Adrenal gland (tissue), 5 donors: ENCODE results near the gene MBD3L2.
"Not testable (repeated sequence)": the region's sequence is repeated elsewhere in the genome, so short reads cannot be mapped to it uniquely, and the experiment has no call there.

Source experiments
- CTCF ChIP-seq, 6 experiments: fragments of 450-650 bp in 4 of 6; fragments of 200-600 bp in 2 of 6; sonication (generic) in 1 of 6; IDR thresholded peaks; 1 replicate in 5 of 6; 2 replicates in 1 of 6; pipeline versions ENCODE4 v1.5.1 to v1.8.0; 2016 to 2021; ENCODE audit warnings: antibody characterized with exemption in 6 of 6, mild to moderate bottlenecking in 2 of 6, moderate library complexity in 1 of 6
- POLR2A ChIP-seq, 2 donors: fragments of 450-650 bp; IDR thresholded peaks; one replicate each; pipeline ENCODE4 v1.6.1; 2017; ENCODE audit warnings: antibody characterized with exemption in 2 of 2, mild to moderate bottlenecking in 2 of 2, moderate library complexity in 1 of 2
- donor health status: DM: no; HTN: no; CAD: no.

GRCh38 chr19:7055679-7056078 lies 6.6 kb downstream of the MBD3L2 start:
- TF ChIP-seq POLR2A, CTCF (IDR thresholded peaks at IDR 0.05): not testable (repeated sequence)
